ENCODE data around the gene NFIA. TPM values are rescaled to one million over a fixed set of nuclear protein-coding genes. Genes with fewer than 3 reads are reported as not detected.

Gene NFIA
- total and polyA plus RNA-seq, 9 of the 15 experiments (the other 6 are each of a cell fraction or from before 2014, with no cell fraction given): 5.3 to 24.9 (median 9.8) TPM

GRCh38 chr1:61087571-61087970 is 5.2 kb downstream of the NFIA start (continued):
- TF ChIP-seq MGA (IDR thresholded peaks at IDR 0.05) (no peak), ZBTB43 (CRISPR knock-in tag; IDR thresholded peaks at IDR 0.05) (no peak), PHF21A (IDR thresholded peaks at IDR 0.05; ENCODE audit: borderline replicate concordance, low read depth) (no peak), SREBF1 (IDR thresholded peaks at IDR 0.05; ENCODE audit: borderline replicate concordance, low read depth, low read length) (no peak), TFE3 (CRISPR knock-in tag; IDR thresholded peaks at IDR 0.05) (no peak)
